ENCODE data around the gene ENTPD8.

DNA sequence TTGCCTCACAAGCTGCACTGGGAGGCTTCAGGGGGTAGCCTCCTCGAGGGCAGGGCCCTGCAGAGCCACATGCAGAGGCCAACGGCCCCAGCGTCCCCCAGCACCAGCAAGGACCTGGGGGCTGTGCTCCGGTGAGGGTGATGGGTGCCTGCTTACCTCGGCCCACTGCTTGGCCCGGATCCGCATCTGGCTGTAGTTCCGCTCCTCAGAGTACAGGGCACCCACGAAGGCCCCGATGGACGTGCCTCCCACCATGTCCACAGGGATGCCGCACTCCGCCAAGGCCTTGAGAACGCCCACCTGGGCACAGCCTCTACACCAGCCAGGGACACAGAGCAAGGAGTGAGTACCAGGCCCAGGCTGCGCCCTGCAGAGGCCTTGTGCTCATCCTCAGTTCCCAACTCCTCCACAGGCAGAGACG lies 26.0 kb upstream of the ENTPD8 start:
- TF ChIP-seq EZH2 (IDR thresholded peaks at IDR 0.05; ENCODE audit: borderline replicate concordance, low read depth, low read length, severe bottlenecking) (no peak), POLR2AphosphoS5 (IDR thresholded peaks at IDR 0.05; ENCODE audit: insufficient read depth, low read depth, low read length) (no peak)

Data from endothelial cell of umbilical vein (primary cell).